ENCODE results near the gene PARN.
"Not testable (repeated sequence)": the region's sequence is repeated elsewhere in the genome, so short reads cannot be mapped to it uniquely, and the experiment has no call there.

PARN gene

DNA sequence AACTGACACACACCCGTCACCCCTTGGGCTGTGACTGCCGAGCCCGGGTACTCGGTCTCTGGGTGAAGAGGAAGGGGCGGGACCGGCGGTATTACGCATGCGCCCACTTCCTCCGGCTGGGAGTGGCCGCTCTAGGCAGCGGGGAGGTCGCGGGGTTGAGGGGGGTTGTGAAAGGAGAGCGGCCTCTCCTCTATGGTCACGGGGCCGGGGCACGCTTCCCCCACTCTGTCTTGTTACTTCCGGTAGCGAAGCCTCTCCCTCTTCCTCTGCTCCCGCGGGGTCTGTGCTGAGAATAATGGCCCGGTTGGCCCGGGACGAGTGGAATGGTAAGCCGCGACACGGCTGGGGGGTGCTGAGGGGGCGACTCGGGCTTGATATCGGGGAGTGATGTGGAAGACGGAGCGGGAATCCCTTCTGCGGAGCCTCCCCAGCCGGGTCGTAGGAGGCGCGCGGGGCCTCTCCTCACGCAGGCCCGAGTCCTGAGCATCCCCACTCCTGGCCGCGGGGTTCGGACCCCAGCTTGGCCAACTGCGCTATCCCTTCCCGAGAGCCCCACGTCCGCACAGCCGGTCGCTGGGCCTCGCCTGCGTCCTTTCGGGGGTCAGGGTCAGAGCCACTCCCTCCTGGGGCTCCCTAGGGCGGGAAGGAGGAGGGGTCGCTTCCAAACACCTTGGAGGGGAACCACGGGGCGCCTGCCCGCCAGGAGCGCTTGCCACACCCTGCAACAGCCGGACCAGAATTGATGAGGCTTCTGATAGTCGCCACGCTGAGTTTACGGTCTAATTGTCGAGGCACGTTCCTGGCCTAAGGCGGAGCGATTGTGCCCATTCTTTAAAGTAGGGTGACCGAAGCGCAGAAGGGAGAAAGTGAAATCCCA lies 2.9 kb upstream of the PARN start, which contains the start of gene BFAR:
Gene BFAR, plus strand, starts transcription at position 259 of the 877 bp plus-strand sequence. CDS start 11,396 bp downstream, outside the sequence.
- peak; percentile 95 for DNase-seq (ENCODE audit: low read depth)
- TF ChIP-seq, protein P1, sequence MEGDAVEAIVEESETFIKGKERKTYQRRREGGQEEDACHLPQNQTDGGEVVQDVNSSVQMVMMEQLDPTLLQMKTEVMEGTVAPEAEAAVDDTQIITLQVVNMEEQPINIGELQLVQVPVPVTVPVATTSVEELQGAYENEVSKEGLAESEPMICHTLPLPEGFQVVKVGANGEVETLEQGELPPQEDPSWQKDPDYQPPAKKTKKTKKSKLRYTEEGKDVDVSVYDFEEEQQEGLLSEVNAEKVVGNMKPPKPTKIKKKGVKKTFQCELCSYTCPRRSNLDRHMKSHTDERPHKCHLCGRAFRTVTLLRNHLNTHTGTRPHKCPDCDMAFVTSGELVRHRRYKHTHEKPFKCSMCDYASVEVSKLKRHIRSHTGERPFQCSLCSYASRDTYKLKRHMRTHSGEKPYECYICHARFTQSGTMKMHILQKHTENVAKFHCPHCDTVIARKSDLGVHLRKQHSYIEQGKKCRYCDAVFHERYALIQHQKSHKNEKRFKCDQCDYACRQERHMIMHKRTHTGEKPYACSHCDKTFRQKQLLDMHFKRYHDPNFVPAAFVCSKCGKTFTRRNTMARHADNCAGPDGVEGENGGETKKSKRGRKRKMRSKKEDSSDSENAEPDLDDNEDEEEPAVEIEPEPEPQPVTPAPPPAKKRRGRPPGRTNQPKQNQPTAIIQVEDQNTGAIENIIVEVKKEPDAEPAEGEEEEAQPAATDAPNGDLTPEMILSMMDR (conservative IDR thresholded peaks at IDR 0.05; ENCODE audit: control insufficient read depth, insufficient read depth, low read depth, low read length): no peak
- peak within 1 kb of the TSS; percentile 93 for H3K4me3 ChIP-seq (ENCODE audit: control insufficient read depth, low read depth, low read length)

DNA sequence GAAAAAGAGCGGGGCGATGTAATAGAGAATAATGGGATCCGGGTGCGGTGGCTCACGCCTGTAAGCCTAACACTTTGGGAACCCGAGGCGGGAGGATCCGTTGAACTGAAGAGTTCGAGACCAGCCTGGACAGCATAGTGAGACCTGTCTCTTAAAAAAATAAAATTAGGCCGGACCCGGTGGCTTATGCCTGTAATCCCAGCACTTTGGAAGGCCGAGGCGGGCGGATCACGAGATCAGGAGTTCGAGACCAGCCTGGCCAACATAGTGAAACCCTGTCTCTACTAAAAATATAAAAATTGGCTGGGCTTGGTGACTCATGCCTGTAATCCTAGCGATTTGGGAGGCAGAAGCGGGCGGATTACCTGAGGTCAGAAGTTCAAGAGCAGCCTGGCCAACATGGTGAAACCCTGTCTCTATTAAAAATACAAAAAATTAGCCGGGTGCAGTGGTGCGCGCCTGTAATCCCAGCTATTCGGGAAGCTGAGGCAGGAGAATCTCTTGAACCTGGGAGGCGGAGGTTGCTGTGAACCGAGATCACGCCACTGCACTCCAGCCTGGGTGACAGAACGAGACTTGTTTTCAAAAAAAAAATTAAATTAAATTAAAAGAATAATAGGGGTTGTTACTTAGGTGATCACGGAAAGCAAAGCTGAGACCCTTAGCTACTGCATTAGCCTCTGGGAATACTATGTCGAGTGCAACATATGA lies 715 bp upstream of the PARN start:
- DNase-seq (ENCODE audit: low read depth): not testable (repeated sequence)
- peak overlapping the region; percentile 30 for H3K4me3 ChIP-seq (ENCODE audit: control insufficient read depth, low read depth, low read length)

DNA sequence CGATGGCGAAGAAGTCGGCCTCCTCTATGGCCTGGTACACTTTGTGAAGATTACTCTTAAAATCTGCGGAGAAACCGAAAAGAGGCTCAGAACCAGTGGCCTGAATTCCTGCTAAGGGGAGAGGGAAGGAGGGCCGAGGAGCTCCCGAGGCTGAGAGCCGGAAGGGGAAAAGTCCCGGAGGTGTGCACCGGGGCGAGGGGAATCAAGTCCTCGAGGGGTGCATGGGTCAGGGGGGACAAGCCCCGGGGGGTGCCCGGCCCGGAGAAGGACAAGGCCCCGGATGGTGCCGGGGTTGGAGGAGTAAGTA lies 495 bp downstream of the PARN start:
- TF ChIP-seq, protein P1 (conservative IDR thresholded peaks at IDR 0.05; ENCODE audit: control insufficient read depth, insufficient read depth, low read depth, low read length): no peak
- no peak for DNase-seq (ENCODE audit: low read depth)
- H3K4me3 ChIP-seq (ENCODE audit: control insufficient read depth, low read depth, low read length): peak overlapping the region; percentile 87

DNA sequence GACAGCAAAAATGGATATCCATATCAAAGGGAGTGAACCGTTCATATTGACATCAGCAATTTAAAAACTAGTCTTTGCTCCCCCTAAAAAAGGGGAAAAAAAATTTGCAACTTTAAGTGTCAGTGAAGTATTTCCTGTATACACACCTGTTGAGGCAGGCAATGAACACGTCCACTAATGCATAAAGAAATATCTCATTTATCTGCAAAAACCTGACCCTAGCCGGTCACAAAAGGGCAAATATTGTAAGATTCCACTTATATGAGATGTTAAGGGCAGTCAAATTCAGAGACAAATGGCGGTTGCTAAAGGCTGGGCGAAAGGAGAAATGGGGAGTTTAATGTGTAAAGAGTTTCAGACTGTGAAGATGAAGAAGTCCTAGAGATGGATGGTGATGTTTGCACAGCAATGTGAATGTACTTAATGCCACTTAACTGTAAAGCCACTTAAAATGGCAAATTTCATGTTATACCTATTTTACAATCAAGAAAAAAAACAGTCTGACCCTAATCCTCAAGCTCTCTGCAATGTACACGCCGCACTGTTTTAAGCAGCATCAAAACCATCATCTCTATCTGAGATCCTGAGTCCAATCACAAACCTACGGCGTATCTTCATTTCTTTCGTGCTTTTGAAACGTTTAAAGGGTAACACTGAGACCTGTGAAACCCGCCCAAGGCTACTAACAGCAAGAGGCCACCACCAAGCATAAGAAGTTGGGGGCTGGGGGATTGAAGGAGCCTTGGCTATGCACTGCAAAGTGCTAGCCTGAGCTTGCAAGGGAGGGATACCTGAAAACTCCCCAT lies 1.1 kb downstream of the PARN start:
- H3K4me3 ChIP-seq (ENCODE audit: control insufficient read depth, low read depth, low read length): peak overlapping the region; percentile 87
- no peak for DNase-seq (ENCODE audit: low read depth)
- TF ChIP-seq, protein P1 (conservative IDR thresholded peaks at IDR 0.05; ENCODE audit: control insufficient read depth, insufficient read depth, low read depth, low read length): no peak

DNA sequence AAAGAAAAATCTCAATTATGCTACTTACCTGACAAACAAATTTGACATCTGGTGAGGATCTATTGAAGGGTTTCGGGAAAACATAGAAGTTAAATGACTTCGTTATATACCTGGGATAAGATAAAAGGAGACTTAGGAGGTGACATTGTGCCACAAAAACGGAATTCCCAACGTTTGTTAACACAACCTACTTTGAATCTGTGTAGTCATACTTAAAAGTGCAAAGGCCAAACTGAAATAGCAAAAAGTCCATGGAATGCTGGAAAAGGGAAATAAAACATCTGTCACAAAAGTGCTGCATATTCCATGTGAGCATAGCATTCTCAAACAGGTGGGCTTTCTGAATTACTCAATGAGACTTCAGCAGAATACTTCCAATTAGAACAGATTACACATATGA lies 3.0 kb downstream of the PARN start:
- TF ChIP-seq, protein P1 (conservative IDR thresholded peaks at IDR 0.05; ENCODE audit: control insufficient read depth, insufficient read depth, low read depth, low read length): no peak
- H3K4me3 ChIP-seq (ENCODE audit: control insufficient read depth, low read depth, low read length): no peak overlapping the region
- no peak for DNase-seq (ENCODE audit: low read depth)

DNA sequence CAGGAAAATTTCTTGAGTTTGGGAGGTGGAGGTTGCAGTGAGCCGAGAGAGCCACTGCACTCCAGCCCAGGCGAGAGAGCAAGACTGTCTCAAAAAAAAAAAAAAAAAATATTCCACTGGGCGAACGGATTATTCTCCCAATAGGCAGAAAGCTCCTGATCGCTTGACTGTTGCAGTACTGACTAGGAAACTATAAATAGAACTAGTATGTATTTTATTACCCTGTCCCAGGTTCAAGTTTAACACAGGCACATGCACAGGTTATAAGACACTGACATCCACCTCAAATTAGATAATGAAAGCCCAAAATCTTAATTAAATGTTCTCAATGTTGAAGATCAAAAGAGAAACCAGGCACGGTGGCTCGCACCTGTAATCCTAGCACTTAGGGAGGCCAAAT lies 11.5 kb downstream of the PARN start:
- no peak overlapping the region for H3K4me3 ChIP-seq (ENCODE audit: control insufficient read depth, low read depth, low read length)
- TF ChIP-seq, protein P1 (conservative IDR thresholded peaks at IDR 0.05; ENCODE audit: control insufficient read depth, insufficient read depth, low read depth, low read length): no peak
- no peak for DNase-seq (ENCODE audit: low read depth)

Measured in fibroblast of mammary gland (primary cell).